ENCODE measurements around the gene TNIP3. TPM values are rescaled to one million over a fixed set of nuclear protein-coding genes. Genes with fewer than 3 reads are reported as not detected.

TNIP3 gene
- total and polyA plus RNA-seq, 8 donors, result 0.75 to 8.8 (median 1.3) TPM

GRCh38 chr4:121151942-121152341 is 12.2 kb downstream of the TNIP3 start:
- intact Hi-C loops (cut with DNase I), result no loop called here
- no peak for ATAC-seq
- Histone ChIP-seq H3K9me3 (no peaks in the 10 kb centered on the region), H3K36me3 (peaks cover 0 to 13% of the 10 kb centered on the region in 2 donors), H3K27me3 (no peaks in the 10 kb centered on the region), H3K27ac (no peak overlapping the region), H3K4me3 (no peak overlapping the region), H3K4me1 (peaks cover 6 to 38% of the 10 kb centered on the region in 2 donors)
- DNase-seq, result no peak
- TF ChIP-seq CTCF (IDR thresholded peaks at IDR 0.05), result no peak

- no peak overlapping the region for H3K4me3 ChIP-seq
- no peaks in the 10 kb centered on the region for H3K9me3 ChIP-seq
- peak; percentile 6 for ATAC-seq
- TF ChIP-seq CTCF (IDR thresholded peaks at IDR 0.05), result no peak
- H3K36me3 ChIP-seq, result peaks cover 0 to 16% of the 10 kb centered on the region in 2 donors
- DNase-seq, result no peak
- H3K27me3 ChIP-seq, result no peaks in the 10 kb centered on the region
- H3K4me1 ChIP-seq, result peaks cover 0 to 26% of the 10 kb centered on the region in 2 donors
- peak overlapping the region in 1 of 2 donors; percentile 69 for H3K27ac ChIP-seq
- intact Hi-C loops (cut with DNase I), result no loop called here
Measured at GRCh38 chr4:121150486-121150885, 13.6 kb downstream of the TNIP3 start.

GRCh38 chr4:121150003-121150402 is 14.1 kb downstream of the TNIP3 start:
- Histone ChIP-seq H3K9me3 (no peaks in the 10 kb centered on the region), H3K36me3 (peaks cover 0 to 16% of the 10 kb centered on the region in 2 donors), H3K4me1 (peaks cover 0 to 21% of the 10 kb centered on the region in 2 donors), H3K27ac (peak overlapping the region in 1 of 2 donors; percentile 69), H3K27me3 (no peaks in the 10 kb centered on the region), H3K4me3 (no peak overlapping the region)
- ATAC-seq (peak; percentile 73), DNase-seq (no peak)
- intact Hi-C loops (cut with DNase I), result no loop called here
- TF ChIP-seq CTCF (IDR thresholded peaks at IDR 0.05), result no peak

GRCh38 chr4:121148621-121149020 is 15.5 kb downstream of the TNIP3 start:
- ATAC-seq (no peak), DNase-seq (no peak)
- Histone ChIP-seq H3K4me3 (no peak overlapping the region), H3K27ac (no peak overlapping the region), H3K9me3 (no peaks in the 10 kb centered on the region), H3K36me3 (peaks cover 0 to 16% of the 10 kb centered on the region in 2 donors), H3K27me3 (no peaks in the 10 kb centered on the region), H3K4me1 (peaks cover 0 to 7% of the 10 kb centered on the region in 2 donors)
- TF ChIP-seq CTCF (IDR thresholded peaks at IDR 0.05), result no peak
- intact Hi-C loops (cut with DNase I), result no loop called here

- H3K27me3 ChIP-seq, result no peaks in the 10 kb centered on the region
- H3K27ac ChIP-seq, result peak overlapping the region in 1 of 2 donors; percentile 57
- peaks cover 0 to 7% of the 10 kb centered on the region in 2 donors for H3K4me1 ChIP-seq
- peaks cover 0 to 16% of the 10 kb centered on the region in 2 donors for H3K36me3 ChIP-seq
- no peak for ATAC-seq
- TF ChIP-seq CTCF (IDR thresholded peaks at IDR 0.05), result no peak
- intact Hi-C loops (cut with DNase I), result no loop called here
- H3K4me3 ChIP-seq, result no peak overlapping the region
- no peak for DNase-seq
- no peaks in the 10 kb centered on the region for H3K9me3 ChIP-seq
Measured at GRCh38 chr4:121148000-121148399, 16.1 kb downstream of the TNIP3 start.

All from left lung (tissue), 10 donors.